ENCODE data around the gene EPS8L1. TPM values are rescaled to one million over a fixed set of nuclear protein-coding genes. Genes with fewer than 3 reads are reported as not detected.
A peak's percentile ranks its signal among the peaks of the same experiment; 100 is the strongest.
"Not testable (repeated sequence)": the region's sequence is repeated elsewhere in the genome, so short reads cannot be mapped to it uniquely, and the experiment has no call there.

Gene EPS8L1
- total RNA-seq, 2 experiments from 2014 or later = 2.2 to 2.3 TPM

- DNase-seq = no peak
- H3K9me3 Mint-ChIP-seq (ENCODE audit: low read depth) = no peaks in the 10 kb centered on the region
- H3K36me3 Mint-ChIP-seq (ENCODE audit: low read depth) = peaks cover 42% of the 10 kb centered on the region
- intact Hi-C loops (cut with DNase I, micrococcal nuclease) = no loop called here
- no peaks in the 10 kb centered on the region for H3K27me3 Mint-ChIP-seq
- CTCF ChIA-PET = interaction anchor here (0.7 kb wide), 1 partner anchor 103 kb away, joined by 3 read pairs; no protein-coding TSS in a partner anchor
- ATAC-seq = no peak
- POLR2A ChIA-PET = no interaction called here
- H3K27ac Mint-ChIP-seq = no peak overlapping the region
- H3K4me1 Mint-ChIP-seq = peaks cover 6% of the 10 kb centered on the region
- no peak overlapping the region for H3K4me3 Mint-ChIP-seq
Measured at GRCh38 chr19:55056827-55057226, 18.8 kb upstream of the EPS8L1 start.

- Mint-ChIP-seq H3K27ac (no peak overlapping the region), H3K4me1 (peaks cover 9% of the 10 kb centered on the region), H3K27me3 (no peaks in the 10 kb centered on the region), H3K4me3 (no peak overlapping the region), H3K9me3 (ENCODE audit: low read depth) (no peaks in the 10 kb centered on the region), H3K36me3 (ENCODE audit: low read depth) (peaks cover 35% of the 10 kb centered on the region)
- ATAC-seq (no peak), DNase-seq (no peak)
- ChIA-PET POLR2A (no interaction called here), CTCF (no interaction called here)
- intact Hi-C loops (cut with DNase I, micrococcal nuclease) = no loop called here
Measured at GRCh38 chr19:55058781-55059610, 16.7 kb upstream of the EPS8L1 start.

- H3K9me3 Mint-ChIP-seq (ENCODE audit: low read depth); DNase-seq; H3K4me3 Mint-ChIP-seq; CTCF ChIA-PET; ATAC-seq; intact Hi-C loops (cut with DNase I, micrococcal nuclease); H3K4me1 Mint-ChIP-seq; POLR2A ChIA-PET; H3K27me3 Mint-ChIP-seq; H3K27ac Mint-ChIP-seq: not testable (repeated sequence)
- H3K36me3 Mint-ChIP-seq (ENCODE audit: low read depth) = peaks cover 30% of the 10 kb centered on the region
Measured at GRCh38 chr19:55060287-55060686, 15.4 kb upstream of the EPS8L1 start.

GRCh38 chr19:55062735-55063491 is 12.8 kb upstream of the EPS8L1 start, which contains the start of gene RDH13:
Gene RDH13, minus strand, starts transcription at chr19:55063148. Its CDS starts 116 bp downstream, at chr19:55063032.
- H3K27me3 Mint-ChIP-seq = peaks cover 23% of the 10 kb centered on the region
- peaks cover 14% of the 10 kb centered on the region for H3K36me3 Mint-ChIP-seq (ENCODE audit: low read depth)
- ChIA-PET POLR2A (interaction anchor here (0.6 to 0.8 kb wide), 2 partner anchors 18 to 23 kb away, joined by 3 to 4 read pairs; no protein-coding TSS in a partner anchor), CTCF (interaction anchor here (0.6 to 0.8 kb wide), 3 partner anchors 25 to 905 kb away, joined by 3 to 6 read pairs (median 5); partner anchors contain the start of gene ZNF628)
- peak within 1 kb of the TSS; percentile 61 for H3K27ac Mint-ChIP-seq
- intact Hi-C loops (cut with DNase I, micrococcal nuclease) = loop anchor here (1.0 to 2.0 kb wide), 6 partner anchors 18 to 276 kb away; partner anchors contain the start of genes KMT5C (in 1 of the 2), PPP1R12C (in 1 of the 2) and PPP6R1 (in 1 of the 2)
- peak within 1 kb of the TSS; percentile 79 for H3K4me3 Mint-ChIP-seq
- peaks cover 9% of the 10 kb centered on the region for H3K4me1 Mint-ChIP-seq
- H3K9me3 Mint-ChIP-seq (ENCODE audit: low read depth) = no peaks in the 10 kb centered on the region
- peak; percentile 100 for ATAC-seq
- DNase-seq = peak; percentile 100

- Mint-ChIP-seq H3K36me3 (ENCODE audit: low read depth) (peaks cover 12% of the 10 kb centered on the region), H3K4me1 (peaks cover 9% of the 10 kb centered on the region), H3K9me3 (ENCODE audit: low read depth) (no peaks in the 10 kb centered on the region), H3K27me3 (peaks cover 26% of the 10 kb centered on the region), H3K4me3 (peak overlapping the region; percentile 79), H3K27ac (no peak overlapping the region)
- ATAC-seq (no peak), DNase-seq (no peak)
- ChIA-PET POLR2A (no interaction called here), CTCF (interaction anchor here (0.6 to 0.8 kb wide), 3 partner anchors 25 to 905 kb away, joined by 3 to 6 read pairs (median 5); partner anchors contain the start of gene ZNF628)
- intact Hi-C loops (cut with DNase I, micrococcal nuclease) = loop anchor here (1.0 to 2.0 kb wide), 6 partner anchors 17 to 276 kb away; partner anchors contain the start of genes KMT5C (in 1 of the 2), PPP1R12C (in 1 of the 2) and PPP6R1 (in 1 of the 2)
Measured at GRCh38 chr19:55063492-55063843, 12.2 kb upstream of the EPS8L1 start.

- Mint-ChIP-seq H3K4me1 (peaks cover 18% of the 10 kb centered on the region), H3K27me3 (peaks cover 37% of the 10 kb centered on the region)
- DNase-seq; H3K9me3 Mint-ChIP-seq (ENCODE audit: low read depth); ATAC-seq; intact Hi-C loops (cut with DNase I, micrococcal nuclease); H3K4me3 Mint-ChIP-seq; H3K27ac Mint-ChIP-seq; H3K36me3 Mint-ChIP-seq (ENCODE audit: low read depth): not testable (repeated sequence)
- POLR2A ChIA-PET = interaction anchor here (0.8 kb wide), 1 partner anchor 322 kb away, joined by 3 read pairs; no protein-coding TSS in a partner anchor
- CTCF ChIA-PET = interaction anchor here (0.6 kb wide), 1 partner anchor 12 kb away, joined by 3 read pairs; no protein-coding TSS in a partner anchor
Measured at GRCh38 chr19:55065516-55065915, 10.2 kb upstream of the EPS8L1 start.

GRCh38 chr19:55066107-55066709 is 9.5 kb upstream of the EPS8L1 start:
- no peak overlapping the region for H3K27ac Mint-ChIP-seq
- intact Hi-C loops (cut with DNase I, micrococcal nuclease) = no loop called here
- H3K4me1 Mint-ChIP-seq = peaks cover 18% of the 10 kb centered on the region
- ATAC-seq (no peak), DNase-seq (peak; percentile 33)
- ChIA-PET POLR2A (interaction anchor here (0.8 kb wide), 1 partner anchor 322 kb away, joined by 3 read pairs; no protein-coding TSS in a partner anchor), CTCF (no interaction called here)
- H3K27me3 Mint-ChIP-seq = peaks cover 38% of the 10 kb centered on the region
- peaks cover 3% of the 10 kb centered on the region for H3K36me3 Mint-ChIP-seq (ENCODE audit: low read depth)
- no peak overlapping the region for H3K4me3 Mint-ChIP-seq
- H3K9me3 Mint-ChIP-seq (ENCODE audit: low read depth) = no peaks in the 10 kb centered on the region

GRCh38 chr19:55067869-55068268 is 7.8 kb upstream of the EPS8L1 start:
- H3K4me3 Mint-ChIP-seq = no peak overlapping the region
- ChIA-PET CTCF (interaction anchor here (0.6 to 0.7 kb wide), 2 partner anchors 103 to 1156 kb away, joined by 3 to 4 read pairs; no protein-coding TSS in a partner anchor), POLR2A (no interaction called here)
- peaks cover 2% of the 10 kb centered on the region for H3K36me3 Mint-ChIP-seq (ENCODE audit: low read depth)
- H3K4me1 Mint-ChIP-seq = peaks cover 11% of the 10 kb centered on the region
- no peaks in the 10 kb centered on the region for H3K9me3 Mint-ChIP-seq (ENCODE audit: low read depth)
- intact Hi-C loops (cut with DNase I, micrococcal nuclease) = no loop called here
- ATAC-seq (no peak), DNase-seq (no peak)
- peaks cover 45% of the 10 kb centered on the region for H3K27me3 Mint-ChIP-seq
- no peak overlapping the region for H3K27ac Mint-ChIP-seq

- POLR2A ChIA-PET = no interaction called here
- no peak for DNase-seq
- CTCF ChIA-PET = interaction anchor here (0.8 kb wide), 1 partner anchor 350 kb away, joined by 3 read pairs; no protein-coding TSS in a partner anchor
- intact Hi-C loops (cut with DNase I, micrococcal nuclease) = no loop called here
- H3K4me3 Mint-ChIP-seq = peak overlapping the region; percentile 21
- H3K36me3 Mint-ChIP-seq (ENCODE audit: low read depth) = peaks cover 2% of the 10 kb centered on the region
- no peaks in the 10 kb centered on the region for H3K9me3 Mint-ChIP-seq (ENCODE audit: low read depth)
- H3K4me1 Mint-ChIP-seq = peaks cover 11% of the 10 kb centered on the region
- H3K27me3 Mint-ChIP-seq = peaks cover 50% of the 10 kb centered on the region
- peak; percentile 36 for ATAC-seq
- no peak overlapping the region for H3K27ac Mint-ChIP-seq
Measured at GRCh38 chr19:55068950-55069864, 6.5 kb upstream of the EPS8L1 start.

- H3K27me3 Mint-ChIP-seq = peaks cover 48% of the 10 kb centered on the region
- peaks cover 11% of the 10 kb centered on the region for H3K4me1 Mint-ChIP-seq
- no peaks in the 10 kb centered on the region for H3K9me3 Mint-ChIP-seq (ENCODE audit: low read depth)
- H3K36me3 Mint-ChIP-seq (ENCODE audit: low read depth) = peaks cover 2% of the 10 kb centered on the region
- no peak overlapping the region for H3K27ac Mint-ChIP-seq
- POLR2A ChIA-PET = no interaction called here
- intact Hi-C loops (cut with DNase I, micrococcal nuclease) = no loop called here
- H3K4me3 Mint-ChIP-seq = peak overlapping the region; percentile 21
- ATAC-seq (no peak), DNase-seq (no peak)
- CTCF ChIA-PET = no interaction called here
Measured at GRCh38 chr19:55069865-55070197, 5.8 kb upstream of the EPS8L1 start.
